Pancreas (tissue), 10 donors: ENCODE results near the gene SLC30A3. TPM values are rescaled to one million over a fixed set of nuclear protein-coding genes. Genes with fewer than 3 reads are reported as not detected.
"Not testable (repeated sequence)": the region's sequence is repeated elsewhere in the genome, so short reads cannot be mapped to it uniquely, and the experiment has no call there.

ENCODE experiments used
- ATAC-seq, 4 donors: fragments of 200-7000 bp; cut with Tn5 transposase; one replicate each; pipeline versions ENCODE4 v1.8.0 to v1.9.1; 2020; ENCODE audit warnings: mild to moderate bottlenecking in 4 of 4, moderate library complexity in 4 of 4
- DNase-seq, 6 donors: peaks; one replicate each; pipeline ENCODE4 v3.0.0-alpha.2; 2020
- FAIRE-seq: peaks from 2 replicates; lab custom pipeline; 2012; peaks lifted over from hg19 to GRCh38; lab: Jason Lieb, UNC
- H3K27ac ChIP-seq, 4 donors: fragments of 200-600 bp; sonication (generic); 1 replicate in 3 of 4; 2 replicates in 1 of 4; pipeline versions ENCODE4 v1.5.0 to v1.8.0; 2020
- H3K27me3 ChIP-seq, 4 donors: fragments of 200-600 bp; one replicate each; pipeline ENCODE4 v1.8.0; 2021
- H3K36me3 ChIP-seq, 3 donors: fragments of 200-600 bp; sonication (generic) in 1 of 3; one replicate each; pipeline versions ENCODE4 v1.5.0 to v1.8.0; 2020 to 2021
- H3K4me1 ChIP-seq, 3 donors: fragments of 200-600 bp; one replicate each; pipeline ENCODE4 v1.8.0; 2021
- H3K4me3 ChIP-seq, 4 donors: fragments of 200-600 bp; sonication (generic) in 2 of 4; one replicate each; pipeline versions ENCODE4 v1.5.0 to v1.8.0; 2020 to 2021
- H3K9me3 ChIP-seq, 4 donors: fragments of 200-600 bp; one replicate each; pipeline ENCODE4 v1.8.0; 2021
- WGBS, 2 donors: extraction: QIAGEN DNeasy Blood & Tissue Kit; methylation state at CpG; one replicate each; pipeline ENCODE4 v1.1.7; 2013; 5-methylcytosine and 5-hydroxymethylcytosine counted together
- intact Hi-C, 3 donors: fragments of 100-400 bp; cut with DNase I; formaldehyde crosslinking; loops; one replicate each; pipeline versions ENCODE4 v1.11.1 to v1.14.2; 2022
- polyA plus RNA-seq, 2 donors: library from polyadenylated mRNA; stranded (reverse); fragments of 200-250 nt; gene quantifications; one replicate each; pipeline ENCODE4 v1.2.3, GENCODE V29; 2013
- total RNA-seq, 6 donors: library from RNA; stranded (reverse); fragmentation: NEBNext Ultra II Directional in 4 of 6; extraction: Animal tissue kit (Norgen Biotek cat#: 25700) in 4 of 6; gene quantifications; one replicate each; pipeline versions ENCODE4 v1.2.1 to v1.2.4, GENCODE V29; 2021 to 2023
- TF ChIP-seq, protein P1 (sequence below), 4 donors: fragments of 200-600 bp; sonication (generic) in 3 of 4; IDR thresholded peaks; one replicate each; pipeline versions ENCODE4 v1.5.0 to v1.8.0; 2021; ENCODE audit warnings: antibody characterized with exemption in 4 of 4
- donor health status: healthy with polysubstance abuse.
- donor health status: DM: no; HTN: no; CAD: no; lungs with moderate emphysema.
- donor health status: DM: no; HTN: no; CAD: no.
- donor health status: control.
- donor health status: control.
- donor health status: Bipolar disorder and iron deficiency.
- donor health status: DM: yes; HTN: yes; CAD: no.
- donor health status: DM: no; HTN: no; CAD: no.
- donor health status: DM: no; HTN: no; CAD: no.
- donor health status: DM: yes; HTN: yes; CAD: no.

Gene SLC30A3
- total and polyA plus RNA-seq, 8 donors = 0.12 to 0.15 TPM; not detected in 6

DNA sequence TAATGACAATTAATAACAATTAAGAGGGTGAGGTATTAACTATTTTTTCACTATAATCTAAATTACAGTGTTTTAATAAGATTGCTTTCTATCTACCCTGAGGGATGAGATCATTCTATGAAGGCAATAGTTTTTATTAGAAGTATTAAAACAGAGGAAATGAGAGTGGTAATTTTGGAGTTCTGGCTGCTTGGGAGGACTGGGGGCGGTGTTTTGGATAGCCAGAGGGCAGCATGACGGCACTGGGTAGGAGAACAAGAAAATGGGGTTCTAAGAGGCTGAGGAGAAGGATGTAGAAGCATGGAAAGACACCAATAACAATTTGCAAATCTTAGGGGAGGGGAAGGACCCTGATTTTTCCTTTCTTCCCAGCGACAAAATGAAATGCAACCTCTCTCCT is 7.3 kb upstream of the SLC30A3 start:
- Histone ChIP-seq H3K4me3 (no peak overlapping the region), H3K27me3 (no peaks in the 10 kb centered on the region), H3K4me1 (peaks cover 0 to under 1% (median 0%) of the 10 kb centered on the region in 3 donors), H3K36me3 (no peaks in the 10 kb centered on the region), H3K27ac (no peak overlapping the region), H3K9me3 (no peaks in the 10 kb centered on the region)
- TF ChIP-seq, protein P1, sequence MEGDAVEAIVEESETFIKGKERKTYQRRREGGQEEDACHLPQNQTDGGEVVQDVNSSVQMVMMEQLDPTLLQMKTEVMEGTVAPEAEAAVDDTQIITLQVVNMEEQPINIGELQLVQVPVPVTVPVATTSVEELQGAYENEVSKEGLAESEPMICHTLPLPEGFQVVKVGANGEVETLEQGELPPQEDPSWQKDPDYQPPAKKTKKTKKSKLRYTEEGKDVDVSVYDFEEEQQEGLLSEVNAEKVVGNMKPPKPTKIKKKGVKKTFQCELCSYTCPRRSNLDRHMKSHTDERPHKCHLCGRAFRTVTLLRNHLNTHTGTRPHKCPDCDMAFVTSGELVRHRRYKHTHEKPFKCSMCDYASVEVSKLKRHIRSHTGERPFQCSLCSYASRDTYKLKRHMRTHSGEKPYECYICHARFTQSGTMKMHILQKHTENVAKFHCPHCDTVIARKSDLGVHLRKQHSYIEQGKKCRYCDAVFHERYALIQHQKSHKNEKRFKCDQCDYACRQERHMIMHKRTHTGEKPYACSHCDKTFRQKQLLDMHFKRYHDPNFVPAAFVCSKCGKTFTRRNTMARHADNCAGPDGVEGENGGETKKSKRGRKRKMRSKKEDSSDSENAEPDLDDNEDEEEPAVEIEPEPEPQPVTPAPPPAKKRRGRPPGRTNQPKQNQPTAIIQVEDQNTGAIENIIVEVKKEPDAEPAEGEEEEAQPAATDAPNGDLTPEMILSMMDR (IDR thresholded peaks at IDR 0.05) = no peak
- ATAC-seq = no peak
- DNase-seq = no peak
- 76 to 87% methylated on average over 3 of the region's 3 CpGs for WGBS, 2 donors
- intact Hi-C loops = no loop called here
- no peak for FAIRE-seq

DNA sequence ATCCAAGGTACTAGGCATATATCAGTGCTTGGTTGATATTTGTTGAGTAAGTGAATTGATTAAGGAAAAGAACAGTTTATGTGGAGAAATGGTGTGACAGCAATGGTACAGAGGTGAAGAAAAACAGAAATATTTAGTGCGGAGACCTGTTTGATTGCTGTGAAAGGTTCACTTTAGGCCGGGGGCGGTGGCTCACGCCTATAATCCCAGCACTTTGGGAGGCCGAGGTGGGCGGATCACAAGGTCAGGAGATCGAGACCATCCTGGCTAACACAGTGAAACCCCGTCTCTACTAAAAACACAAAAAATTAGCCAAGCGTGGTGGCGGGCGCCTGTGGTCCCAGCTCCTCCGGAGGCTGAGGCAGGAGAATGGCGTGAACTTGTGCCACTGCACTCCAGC is 5.4 kb upstream of the SLC30A3 start:
- 77 to 80% methylated on average over 13 of the region's 13 CpGs for WGBS, 2 donors
- H3K36me3 ChIP-seq, H3K4me3 ChIP-seq, FAIRE-seq, ATAC-seq, H3K4me1 ChIP-seq, intact Hi-C loops, H3K27ac ChIP-seq, H3K27me3 ChIP-seq, DNase-seq, H3K9me3 ChIP-seq: not testable (repeated sequence)

DNA sequence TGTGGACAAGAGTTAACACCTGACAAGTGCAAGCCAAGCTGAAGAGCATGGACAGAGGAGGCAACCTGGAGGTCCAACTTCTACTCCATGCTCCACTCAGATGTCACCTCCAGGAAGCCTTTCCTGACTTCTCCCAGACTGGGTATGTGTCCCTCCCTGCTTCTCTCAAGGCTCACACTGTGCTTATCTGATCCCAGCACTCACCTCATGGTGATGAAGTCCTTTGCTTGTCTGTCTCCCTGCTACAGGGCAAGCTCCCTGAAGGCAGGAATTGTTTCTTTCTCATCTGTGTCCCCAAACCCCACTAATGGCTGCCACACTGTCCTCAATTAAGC is 2.7 kb upstream of the SLC30A3 start:
- H3K9me3 ChIP-seq = no peaks in the 10 kb centered on the region
- H3K27ac ChIP-seq = no peak overlapping the region

DNA sequence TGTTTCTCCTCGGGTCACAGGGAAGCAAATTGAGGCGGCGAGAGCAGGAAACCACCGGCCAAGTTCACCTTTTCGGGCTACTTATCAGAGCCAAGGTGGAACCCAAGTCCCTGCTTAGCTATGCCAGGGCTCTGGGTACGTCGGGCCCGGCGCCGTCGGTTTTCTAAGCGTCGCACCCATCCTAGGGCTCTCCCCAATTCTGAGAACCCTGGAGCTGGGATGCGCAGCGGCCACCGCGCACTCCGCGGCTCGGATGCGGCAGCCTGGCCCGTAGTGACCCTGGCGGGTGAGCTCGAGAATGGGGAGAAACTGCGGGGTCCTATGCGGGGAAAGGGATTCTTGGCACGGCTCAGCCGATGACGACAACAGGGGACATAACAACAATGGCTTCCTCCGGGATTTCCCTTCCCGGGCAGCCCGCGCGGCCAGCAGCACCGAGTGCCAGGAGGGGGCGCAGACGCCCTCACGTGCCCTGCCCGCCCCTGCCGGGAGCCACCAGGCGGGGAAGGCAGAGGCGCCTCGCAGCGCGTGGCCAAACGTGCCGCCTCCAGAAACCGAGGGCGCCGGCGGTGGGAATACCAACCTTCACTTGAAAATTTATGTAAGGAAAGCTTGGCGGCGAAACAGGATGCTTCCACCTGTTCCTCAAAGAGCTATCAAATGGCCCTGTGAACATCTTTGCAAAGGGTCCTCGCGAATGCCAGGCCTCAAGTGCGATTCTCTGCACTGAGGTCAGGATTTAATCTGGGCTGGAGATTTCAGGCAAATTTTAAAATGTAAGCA is 2.1 kb upstream of the SLC30A3 start:
- WGBS, 2 donors = 4 to 6% methylated on average over 51 to 56 of the region's 56 CpGs
- TF ChIP-seq, protein P1 (IDR thresholded peaks at IDR 0.05) = peak in 2 of 4 donors; percentile 10 to 26
- H3K27ac ChIP-seq = no peak overlapping the region
- intact Hi-C loops = no loop called here
- ATAC-seq (peak; percentile 65 to 86 (median 81)), FAIRE-seq (no peak), DNase-seq (peak; percentile 53 to 81 (median 62))
- no peaks in the 10 kb centered on the region for H3K9me3 ChIP-seq
- peak overlapping the region in 2 of 4 donors; percentile 11 to 32 for H3K4me3 ChIP-seq
- no peaks in the 10 kb centered on the region for H3K36me3 ChIP-seq
- H3K4me1 ChIP-seq = peaks cover 0 to 6% (median 4%) of the 10 kb centered on the region in 3 donors
- H3K27me3 ChIP-seq = peaks cover 0 to 20% (median 0%) of the 10 kb centered on the region in 4 donors

More for the DNA sequence above, 2.7 kb upstream of the SLC30A3 start:
- FAIRE-seq (no peak), ATAC-seq (no peak), DNase-seq (no peak)
- TF ChIP-seq, protein P1 (IDR thresholded peaks at IDR 0.05) = no peak
- Histone ChIP-seq H3K4me1 (peaks cover 0 to 6% (median 4%) of the 10 kb centered on the region in 3 donors), H3K27me3 (peaks cover 0 to 20% (median 0%) of the 10 kb centered on the region in 4 donors), H3K36me3 (no peaks in the 10 kb centered on the region), H3K4me3 (no peak overlapping the region)
- intact Hi-C loops = no loop called here

DNA sequence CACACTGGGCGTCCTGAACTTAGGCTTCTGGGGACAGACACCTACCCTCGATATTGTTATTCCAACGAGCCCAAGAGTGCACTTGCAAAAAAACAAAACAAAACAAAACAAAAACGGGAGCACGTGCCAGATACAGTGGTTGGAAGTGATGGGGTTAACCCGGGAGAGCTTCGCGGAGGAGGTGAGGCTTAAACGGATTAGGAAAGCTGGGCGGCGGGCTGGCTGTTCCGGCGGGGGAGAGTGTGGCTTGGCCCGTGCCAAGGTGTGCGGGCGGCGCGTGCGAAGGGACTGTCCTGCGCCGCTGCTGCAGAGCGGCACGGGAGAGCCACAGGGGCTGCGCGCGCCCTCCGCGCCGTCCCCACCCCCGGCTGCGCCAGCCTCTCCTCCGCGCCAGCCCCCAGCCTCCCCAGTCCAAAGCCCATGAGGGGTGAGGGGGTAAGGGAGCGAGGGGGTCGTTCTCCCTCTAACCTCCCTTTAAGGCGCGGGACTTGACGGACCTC is 1.5 kb upstream of the SLC30A3 start:
- DNase-seq (no peak), ATAC-seq (peak; percentile 30 to 57 (median 49)), FAIRE-seq (no peak)
- Histone ChIP-seq H3K27ac (no peak overlapping the region), H3K9me3 (no peaks in the 10 kb centered on the region), H3K4me1 (peaks cover 0 to 6% (median 4%) of the 10 kb centered on the region in 3 donors), H3K27me3 (peaks cover 0 to 20% (median 0%) of the 10 kb centered on the region in 4 donors), H3K36me3 (no peaks in the 10 kb centered on the region), H3K4me3 (peak overlapping the region in 1 of 4 donors; percentile 32)
- 0 to 1% methylated on average over 24 to 38 of the region's 38 CpGs for WGBS, 2 donors
- TF ChIP-seq, protein P1 (IDR thresholded peaks at IDR 0.05) = no peak
- intact Hi-C loops = no loop called here
